DOHH2 (cell line): Measurements from ENCODE around the gene MBD4.

Source experiments
- CTCF ChIP-seq: fragments of 200-600 bp; sonication (generic); IDR thresholded peaks from one replicate; pipeline ENCODE4 v1.5.1; 2014; ENCODE audit warnings: antibody characterized with exemption, mild to moderate bottlenecking, low read depth, low read length; ENCODE audit not compliant: poor library complexity, severe bottlenecking
- EZH2phosphoT487 ChIP-seq: fragments of 200-600 bp; sonication (generic); IDR thresholded peaks from 2 replicates; pipeline ENCODE4 v1.6.1; 2017; ENCODE audit warnings: borderline replicate concordance, mild to moderate bottlenecking, antibody characterized with exemption, low read length, moderate library complexity, mixed read lengths

GRCh38 chr3:129446926-129447325 is 7.2 kb upstream of the MBD4 start:
- no peak for TF ChIP-seq CTCF
- no peak for TF ChIP-seq EZH2phosphoT487
